ENCODE data around the gene BMPR2. TPM values are rescaled to one million over a fixed set of nuclear protein-coding genes. Genes with fewer than 3 reads are reported as not detected.
A peak's percentile ranks its signal among the peaks of the same experiment; 100 is the strongest.

BMPR2 gene
- total RNA-seq, 1 donor from 2014 or later: 16.5 TPM

GRCh38 chr2:202588647-202589581 lies 212.8 kb downstream of the BMPR2 start:
- CTCF ChIA-PET: interaction anchor here (0.6 to 3.7 kb wide), 37 partner anchors 10 to 322 kb away, joined by 3 to 52 read pairs (median 5); partner anchors contain the start of gene FAM117B
- H3K4me1 Mint-ChIP-seq: peaks cover 19% of the 10 kb centered on the region
- TF ChIP-seq, protein P1, sequence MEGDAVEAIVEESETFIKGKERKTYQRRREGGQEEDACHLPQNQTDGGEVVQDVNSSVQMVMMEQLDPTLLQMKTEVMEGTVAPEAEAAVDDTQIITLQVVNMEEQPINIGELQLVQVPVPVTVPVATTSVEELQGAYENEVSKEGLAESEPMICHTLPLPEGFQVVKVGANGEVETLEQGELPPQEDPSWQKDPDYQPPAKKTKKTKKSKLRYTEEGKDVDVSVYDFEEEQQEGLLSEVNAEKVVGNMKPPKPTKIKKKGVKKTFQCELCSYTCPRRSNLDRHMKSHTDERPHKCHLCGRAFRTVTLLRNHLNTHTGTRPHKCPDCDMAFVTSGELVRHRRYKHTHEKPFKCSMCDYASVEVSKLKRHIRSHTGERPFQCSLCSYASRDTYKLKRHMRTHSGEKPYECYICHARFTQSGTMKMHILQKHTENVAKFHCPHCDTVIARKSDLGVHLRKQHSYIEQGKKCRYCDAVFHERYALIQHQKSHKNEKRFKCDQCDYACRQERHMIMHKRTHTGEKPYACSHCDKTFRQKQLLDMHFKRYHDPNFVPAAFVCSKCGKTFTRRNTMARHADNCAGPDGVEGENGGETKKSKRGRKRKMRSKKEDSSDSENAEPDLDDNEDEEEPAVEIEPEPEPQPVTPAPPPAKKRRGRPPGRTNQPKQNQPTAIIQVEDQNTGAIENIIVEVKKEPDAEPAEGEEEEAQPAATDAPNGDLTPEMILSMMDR (IDR thresholded peaks at IDR 0.05): no peak
- H3K27ac Mint-ChIP-seq: peak overlapping the region; percentile 54
- H3K4me3 Mint-ChIP-seq: peak overlapping the region; percentile 51
- H3K36me3 Mint-ChIP-seq (ENCODE audit: low read depth): no peaks in the 10 kb centered on the region
- DNase-seq (peak; percentile 45), ATAC-seq (ENCODE audit: low read depth) (peak; percentile 99)
- no peaks in the 10 kb centered on the region for H3K9me3 Mint-ChIP-seq
- intact Hi-C loops (cut with micrococcal nuclease): loop anchor here (1.0 to 2.0 kb wide), 7 partner anchors 20 to 282 kb away; partner anchors contain the start of genes FAM117B and ICA1L
- POLR2A ChIA-PET: interaction anchor here (0.5 to 5.9 kb wide), 10 partner anchors 11 to 649 kb away, joined by 3 to 71 read pairs (median 5); partner anchors contain the start of genes FAM117B and ICA1L
- no peaks in the 10 kb centered on the region for H3K27me3 Mint-ChIP-seq

GRCh38 chr2:202589582-202589949 lies 213.4 kb downstream of the BMPR2 start:
- DNase-seq (no peak), ATAC-seq (ENCODE audit: low read depth) (no peak)
- H3K4me3 Mint-ChIP-seq: no peak overlapping the region
- H3K9me3 Mint-ChIP-seq: no peaks in the 10 kb centered on the region
- ChIA-PET CTCF (interaction anchor here (0.8 to 3.7 kb wide), 19 partner anchors 9 to 284 kb away, joined by 3 to 52 read pairs (median 7); partner anchors contain the start of gene FAM117B), POLR2A (interaction anchor here (0.5 to 5.9 kb wide), 6 partner anchors 10 to 556 kb away, joined by 3 to 71 read pairs (median 5); partner anchors contain the start of genes FAM117B and ICA1L)
- H3K27ac Mint-ChIP-seq: no peak overlapping the region
- TF ChIP-seq, protein P1 (IDR thresholded peaks at IDR 0.05): no peak
- no peaks in the 10 kb centered on the region for H3K36me3 Mint-ChIP-seq (ENCODE audit: low read depth)
- H3K27me3 Mint-ChIP-seq: no peaks in the 10 kb centered on the region
- peaks cover 19% of the 10 kb centered on the region for H3K4me1 Mint-ChIP-seq
- intact Hi-C loops (cut with micrococcal nuclease): loop anchor here (2.0 kb wide), 1 partner anchor 133 kb away; no protein-coding TSS in a partner anchor

GRCh38 chr2:202592566-202592965 lies 216.4 kb downstream of the BMPR2 start:
- no peaks in the 10 kb centered on the region for H3K9me3 Mint-ChIP-seq
- ATAC-seq (ENCODE audit: low read depth): no peak
- no peak for DNase-seq
- ChIA-PET CTCF (no interaction called here), POLR2A (interaction anchor here (0.7 to 5.9 kb wide), 3 partner anchors 42 to 1388 kb away, joined by 3 to 71 read pairs (median 5); partner anchors contain the start of gene FAM117B)
- no peak overlapping the region for H3K27ac Mint-ChIP-seq
- H3K27me3 Mint-ChIP-seq: no peaks in the 10 kb centered on the region
- H3K4me1 Mint-ChIP-seq: peaks cover 21% of the 10 kb centered on the region
- intact Hi-C loops (cut with micrococcal nuclease): no loop called here
- no peak overlapping the region for H3K4me3 Mint-ChIP-seq
- TF ChIP-seq, protein P1 (IDR thresholded peaks at IDR 0.05): no peak
- no peaks in the 10 kb centered on the region for H3K36me3 Mint-ChIP-seq (ENCODE audit: low read depth)

DNA sequence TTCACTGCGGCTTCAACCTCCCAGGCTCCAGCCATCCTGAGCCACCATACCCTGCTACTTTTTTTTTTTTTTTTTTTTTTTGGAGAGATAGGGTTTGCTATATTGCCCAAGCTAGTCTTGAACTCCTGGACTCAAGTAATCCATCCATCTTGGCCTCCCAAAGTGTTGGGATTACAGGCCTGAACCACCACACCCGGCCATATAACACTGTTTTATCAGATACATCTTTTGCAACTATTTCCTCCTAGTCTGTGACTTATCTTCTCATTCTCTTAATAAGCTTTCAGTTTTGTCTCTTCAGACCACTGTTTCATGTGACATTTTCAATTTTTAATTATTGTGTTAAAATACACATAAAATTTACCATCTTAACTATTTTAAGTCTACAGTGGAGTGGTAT lies 223.0 kb downstream of the BMPR2 start:
- TF ChIP-seq, protein P1 (IDR thresholded peaks at IDR 0.05): no peak

More for the DNA sequence above, 223.0 kb downstream of the BMPR2 start:
- ATAC-seq (ENCODE audit: low read depth): no peak
- Mint-ChIP-seq H3K27ac (no peak overlapping the region), H3K4me1 (peaks cover 17% of the 10 kb centered on the region), H3K36me3 (ENCODE audit: low read depth) (no peaks in the 10 kb centered on the region), H3K9me3 (no peaks in the 10 kb centered on the region), H3K27me3 (no peaks in the 10 kb centered on the region), H3K4me3 (no peak overlapping the region)
- intact Hi-C loops (cut with micrococcal nuclease): loop anchor here (1.0 kb wide), 1 partner anchor 10 kb away; no protein-coding TSS in a partner anchor
- ChIA-PET CTCF (interaction anchor here (2.0 kb wide), 1 partner anchor 10 kb away, joined by 10 read pairs; no protein-coding TSS in a partner anchor), POLR2A (interaction anchor here (0.6 to 3.6 kb wide), 3 partner anchors 10 to 276 kb away, joined by 3 to 27 read pairs (median 5); partner anchors contain the start of gene FAM117B)
- no peak for DNase-seq
